NCI-H2107 treated with DMSO at 0.1 percent for 48 hours (cell line): ENCODE measurements around the gene ULBP2.
"Not testable (repeated sequence)": the region's sequence is repeated elsewhere in the genome, so short reads cannot be mapped to it uniquely, and the experiment has no call there.

Source experiments
- DNase-seq: peaks from one replicate; lab custom pipeline; 2025; ENCODE audit not compliant: unreplicated experiment; lab: John Stamatoyannopoulos, UW

The ULBP2 gene

DNA sequence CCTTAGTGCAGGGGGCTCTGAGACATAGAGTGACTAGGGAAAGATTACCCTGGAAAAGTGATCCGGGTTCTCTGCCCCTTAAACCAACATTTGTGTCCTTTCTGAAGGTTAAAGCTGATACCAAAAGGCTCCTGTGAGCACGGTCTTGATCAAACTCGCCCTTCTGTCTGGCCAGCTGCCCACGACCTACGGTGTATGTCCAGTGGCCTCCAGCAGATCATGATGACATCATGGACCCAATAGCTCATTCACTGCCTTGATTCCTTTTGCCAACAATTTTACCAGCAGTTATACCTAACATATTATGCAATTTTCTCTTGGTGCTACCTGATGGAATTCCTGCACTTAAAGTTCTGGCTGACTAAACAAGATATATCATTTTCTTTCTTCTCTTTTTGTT, 6.8 kb downstream of the ULBP2 start:
- no peak for DNase-seq

DNA sequence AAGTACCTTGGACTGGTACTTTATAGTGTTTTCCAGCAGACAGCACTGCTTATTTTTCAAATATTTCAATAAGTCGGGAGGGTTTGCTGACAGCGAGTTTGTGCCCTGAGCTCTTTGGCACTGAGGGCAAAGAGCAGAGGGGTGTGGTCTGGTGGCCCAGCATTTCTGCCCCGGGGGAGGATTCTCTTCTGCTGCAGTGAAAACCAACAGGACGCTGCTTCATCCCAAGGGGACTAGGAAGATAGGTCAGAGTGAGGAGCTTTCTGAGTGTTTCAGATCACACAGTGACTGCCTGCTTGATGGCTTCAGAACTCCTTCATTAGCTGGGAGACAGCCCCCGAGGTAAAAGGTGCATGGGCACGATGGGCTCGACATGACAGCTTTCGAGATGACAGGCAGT, 8.6 kb downstream of the ULBP2 start:
- no peak for DNase-seq

DNA sequence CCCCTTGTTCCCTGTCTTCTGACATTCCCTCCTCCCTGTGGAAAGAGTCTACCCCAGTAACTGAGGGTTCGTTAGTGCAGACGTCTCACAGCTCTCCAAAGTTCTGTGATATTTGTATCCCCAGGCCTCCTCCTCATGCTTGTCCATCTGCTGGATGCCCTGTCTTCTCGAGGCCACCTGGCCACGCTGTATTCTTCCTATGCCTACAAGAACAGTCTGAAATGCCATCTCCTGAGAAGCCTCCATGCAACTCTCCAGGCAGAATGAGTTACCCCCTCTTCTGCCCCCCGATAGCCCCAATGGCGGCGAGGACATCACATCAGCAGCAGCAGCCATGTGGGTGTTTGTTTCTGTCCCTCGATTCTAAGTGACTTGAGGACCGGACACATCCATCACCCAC, 9.3 kb downstream of the ULBP2 start:
- DNase-seq, result no peak

DNA sequence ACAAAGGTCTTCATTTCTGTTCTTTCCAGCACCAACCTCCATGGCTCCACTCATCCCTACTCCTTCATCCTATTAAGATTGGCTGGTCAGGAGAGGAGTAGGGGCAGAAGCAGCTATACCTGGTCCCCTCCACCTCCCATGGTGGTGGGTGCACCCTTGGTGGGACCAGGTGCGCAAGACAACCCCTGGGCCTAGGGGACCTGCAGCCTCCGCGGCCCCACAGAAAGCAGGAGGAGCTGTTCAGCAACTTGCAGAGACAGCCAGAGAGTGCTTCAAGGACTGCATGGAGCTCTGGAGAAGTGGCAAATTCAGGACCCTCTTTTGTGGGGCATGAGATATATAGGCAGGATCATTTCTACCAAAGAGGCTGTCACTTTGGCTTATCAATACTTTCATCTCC, 9.8 kb downstream of the ULBP2 start:
- DNase-seq, result no peak

DNA sequence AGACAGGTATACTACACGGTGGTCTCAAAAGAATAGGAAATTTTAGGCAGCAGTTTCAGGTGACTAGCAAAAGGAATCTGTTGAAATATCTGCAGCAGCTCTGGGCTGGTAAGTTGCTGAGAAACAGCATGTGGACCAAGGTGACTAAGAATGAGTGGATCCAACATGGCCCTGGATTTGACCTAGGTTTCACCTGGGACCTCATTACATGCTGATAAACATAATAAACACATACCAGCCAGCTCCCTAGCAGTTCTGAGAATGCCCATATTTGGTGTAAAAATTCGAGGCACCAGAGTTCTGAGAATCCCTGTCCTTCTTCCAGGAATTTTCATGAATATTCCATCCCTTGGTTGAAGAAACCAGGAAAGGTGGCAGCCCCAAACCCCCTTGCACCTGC, 11.6 kb downstream of the ULBP2 start:
- DNase-seq, result not testable (repeated sequence)

DNA sequence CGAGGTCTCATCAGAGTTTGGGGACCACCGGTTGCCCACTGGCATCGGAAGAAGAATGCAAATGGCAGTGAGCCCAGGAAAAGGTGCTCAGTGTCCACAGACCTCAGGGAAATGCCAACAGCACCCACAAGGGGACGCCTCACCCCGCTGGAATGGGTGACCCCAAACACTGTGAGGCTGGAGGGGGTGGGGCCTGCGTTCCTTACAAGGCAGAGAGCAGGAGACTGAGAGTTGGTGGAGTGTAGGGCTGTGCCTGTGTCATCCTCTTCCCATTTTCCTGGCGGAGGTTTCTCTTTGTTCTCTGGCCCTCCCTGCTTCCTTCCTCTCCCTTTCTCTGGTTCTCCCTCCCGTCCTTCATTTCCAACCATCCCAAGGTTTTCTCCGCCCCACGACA, 12.1 kb downstream of the ULBP2 start:
- DNase-seq, result not testable (repeated sequence)

DNA sequence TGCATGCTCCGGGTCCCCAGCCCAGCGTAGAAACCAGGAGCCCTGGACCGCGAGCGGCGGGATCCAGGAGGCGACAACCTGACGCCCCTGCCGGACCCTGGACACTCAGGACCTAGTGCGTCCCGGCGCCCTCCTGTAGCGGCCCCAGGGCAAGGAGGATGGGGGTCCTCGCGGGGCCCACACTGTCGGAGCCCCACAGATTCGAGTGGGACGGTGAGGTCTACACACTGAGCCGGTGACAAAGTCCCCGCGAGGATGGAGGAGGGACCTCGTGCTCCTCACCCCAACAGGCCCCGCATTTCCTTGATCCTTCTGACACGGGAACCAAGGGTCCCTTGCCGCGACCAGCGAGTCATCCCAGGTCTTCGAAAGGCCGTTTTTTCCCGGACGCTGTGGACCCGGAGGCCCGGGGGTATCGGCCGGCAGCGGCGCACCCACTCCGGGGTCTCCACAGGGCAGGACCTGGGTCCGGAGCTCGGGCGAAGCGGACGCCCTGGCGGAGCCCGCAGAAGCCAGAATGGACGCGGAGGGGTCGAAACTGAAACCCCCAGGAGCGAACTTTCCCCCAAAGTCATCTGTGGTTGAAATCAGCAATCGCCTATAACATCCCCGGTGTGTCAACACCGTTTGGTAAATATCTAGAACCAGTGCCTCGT, 12.6 kb downstream of the ULBP2 start:
- DNase-seq, result not testable (repeated sequence)

DNA sequence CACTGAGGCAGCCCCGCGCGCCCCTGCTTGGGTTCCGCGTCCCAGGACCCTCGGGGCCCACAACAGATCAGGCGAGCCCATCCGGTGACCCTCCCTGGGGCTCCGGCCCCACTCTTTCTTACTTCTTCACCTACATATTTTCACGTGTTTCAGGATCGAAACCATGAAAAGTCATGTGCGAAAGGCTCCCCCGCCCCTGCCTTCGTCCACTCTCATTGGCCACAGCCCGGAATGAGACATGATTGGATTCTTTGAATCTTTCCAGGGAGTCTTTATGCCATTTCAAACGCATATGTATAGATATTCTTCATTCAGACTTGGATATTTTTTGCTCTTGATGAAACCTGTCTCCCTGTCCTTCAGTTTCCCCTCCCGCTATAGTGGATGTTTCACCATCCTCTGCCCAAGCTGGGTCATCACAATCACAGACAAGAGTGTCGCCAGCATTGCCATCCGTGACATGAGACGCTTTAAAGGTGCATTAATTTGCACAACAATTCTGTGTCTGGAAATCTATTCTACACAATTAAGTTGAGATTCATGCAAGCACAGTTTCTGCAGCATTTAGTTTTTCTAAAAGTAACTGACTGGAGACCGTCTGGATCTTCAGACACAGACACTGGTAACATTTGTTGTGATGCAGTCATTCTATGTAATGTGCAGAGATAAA, 13.3 kb downstream of the ULBP2 start:
- DNase-seq, result not testable (repeated sequence)

DNA sequence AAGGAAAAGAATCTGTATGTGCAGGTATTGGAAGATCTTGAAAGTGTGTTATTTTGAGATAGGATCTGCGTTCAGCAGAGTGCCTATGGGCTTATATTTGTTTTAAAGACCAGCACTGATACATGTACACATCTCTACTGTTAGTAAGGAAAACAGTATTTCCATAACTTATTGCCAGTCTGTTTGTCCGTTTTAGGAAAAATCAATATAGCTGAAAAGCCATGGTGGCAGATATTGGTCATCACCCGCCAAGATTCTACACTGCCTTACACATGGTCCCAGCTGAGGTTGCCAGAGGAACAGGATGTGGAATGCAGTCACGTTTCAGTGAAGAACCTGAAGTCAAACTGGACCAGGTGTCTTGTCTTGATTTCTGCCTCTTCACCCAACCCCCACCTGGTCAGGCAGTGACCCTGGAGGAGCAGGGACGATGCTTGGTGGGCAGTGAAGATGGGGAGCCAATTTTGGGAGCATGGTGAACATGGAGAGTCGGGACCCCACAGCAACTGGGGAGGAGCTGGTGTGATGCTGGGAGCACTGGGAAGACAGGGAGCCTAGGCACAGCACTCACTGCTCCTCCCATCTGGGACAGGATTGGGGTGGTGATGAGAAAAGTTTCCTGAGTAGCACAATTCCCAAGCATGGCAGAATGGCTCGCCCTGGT, 14.0 kb downstream of the ULBP2 start:
- not testable (repeated sequence) for DNase-seq

DNA sequence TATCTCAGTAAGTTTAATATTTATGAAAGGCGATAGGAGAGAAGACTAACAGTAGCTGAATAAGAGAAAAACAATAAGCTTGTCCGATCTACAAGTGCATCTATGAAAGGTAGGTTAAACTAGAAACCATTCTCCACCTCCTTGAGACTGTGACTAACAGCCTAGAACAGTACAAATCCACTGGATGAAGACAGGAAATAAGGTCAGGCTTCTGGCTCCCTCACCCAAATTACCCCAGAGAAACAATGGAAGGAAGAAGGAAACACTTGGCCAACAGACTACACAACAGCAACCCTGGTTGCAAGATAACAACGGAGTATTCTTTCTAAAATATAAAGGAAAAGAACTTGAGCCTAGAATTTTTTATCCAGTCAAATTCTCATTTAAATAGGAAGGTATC, 16.3 kb downstream of the ULBP2 start:
- DNase-seq, result not testable (repeated sequence)

DNA sequence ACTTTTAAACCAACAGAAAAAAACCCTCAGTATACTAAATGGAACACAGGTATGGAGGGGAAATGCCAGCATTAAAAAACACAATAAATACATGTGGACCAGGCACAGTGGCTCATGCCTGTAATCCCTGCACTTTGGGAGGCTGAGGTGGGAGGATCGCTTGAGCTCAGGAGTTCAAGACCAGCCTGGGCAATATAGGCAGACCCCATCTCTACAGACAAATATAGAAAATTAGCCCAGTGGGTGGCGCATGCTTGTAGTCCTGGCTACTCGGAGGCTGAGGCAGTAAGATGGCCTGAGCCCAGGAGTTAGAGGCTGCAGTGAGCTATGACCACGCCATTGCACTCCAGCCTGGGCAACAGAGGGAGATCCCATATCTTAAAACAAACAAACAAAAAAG, 18.0 kb downstream of the ULBP2 start:
- DNase-seq, result not testable (repeated sequence)

DNA sequence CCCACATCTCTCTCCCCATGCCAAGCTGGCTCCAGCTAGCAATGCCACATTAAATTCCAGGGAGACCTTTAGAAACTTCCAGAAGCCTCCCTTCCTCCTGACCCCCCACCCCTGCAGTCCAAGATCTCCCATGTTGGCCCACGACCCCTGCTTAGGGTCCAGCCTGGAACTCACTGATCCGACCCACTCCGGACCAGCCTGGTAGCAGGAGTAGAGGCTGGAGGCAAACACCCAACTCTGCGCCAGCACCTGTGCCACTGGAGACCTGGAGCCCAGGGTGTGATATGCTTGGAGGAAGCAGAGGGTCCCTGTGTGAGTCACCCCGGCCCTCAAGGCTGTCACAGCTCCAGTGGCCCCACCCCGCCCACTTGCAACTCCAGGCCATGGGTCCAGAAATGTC, 18.7 kb downstream of the ULBP2 start:
- DNase-seq, result no peak

DNA sequence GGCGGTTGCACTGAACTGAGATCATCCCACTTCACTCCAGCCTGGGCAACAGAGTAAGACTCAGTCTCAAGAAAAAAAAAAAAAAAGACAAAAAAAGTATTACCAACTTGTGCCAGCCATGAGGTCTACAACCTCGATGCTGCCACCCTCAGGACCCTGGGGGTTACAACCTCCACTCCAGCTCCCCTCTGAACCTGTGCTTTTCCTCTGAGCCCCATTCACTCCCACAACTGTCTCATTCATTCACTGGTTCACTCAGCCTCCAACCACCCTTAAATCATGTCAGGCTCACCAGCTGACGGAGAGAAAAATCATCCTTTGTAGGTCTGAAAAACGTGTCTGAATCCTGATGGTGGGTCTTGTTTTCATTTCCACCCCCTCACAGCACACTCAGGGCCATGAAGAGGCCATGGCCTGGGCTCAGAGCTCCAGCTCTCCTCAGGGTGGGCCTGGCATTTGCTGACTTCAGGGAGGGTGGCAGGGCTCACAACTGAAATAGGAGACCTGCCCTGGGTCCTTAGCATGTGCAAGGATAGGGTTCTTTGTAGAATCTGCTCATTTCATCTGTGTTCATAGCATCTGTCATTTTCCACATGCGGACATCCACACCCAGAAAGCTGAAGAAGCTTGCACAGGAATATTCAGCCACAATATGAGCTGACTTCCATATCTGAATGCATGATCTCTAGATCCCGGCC, 20.1 kb downstream of the ULBP2 start:
- DNase-seq, result no peak

DNA sequence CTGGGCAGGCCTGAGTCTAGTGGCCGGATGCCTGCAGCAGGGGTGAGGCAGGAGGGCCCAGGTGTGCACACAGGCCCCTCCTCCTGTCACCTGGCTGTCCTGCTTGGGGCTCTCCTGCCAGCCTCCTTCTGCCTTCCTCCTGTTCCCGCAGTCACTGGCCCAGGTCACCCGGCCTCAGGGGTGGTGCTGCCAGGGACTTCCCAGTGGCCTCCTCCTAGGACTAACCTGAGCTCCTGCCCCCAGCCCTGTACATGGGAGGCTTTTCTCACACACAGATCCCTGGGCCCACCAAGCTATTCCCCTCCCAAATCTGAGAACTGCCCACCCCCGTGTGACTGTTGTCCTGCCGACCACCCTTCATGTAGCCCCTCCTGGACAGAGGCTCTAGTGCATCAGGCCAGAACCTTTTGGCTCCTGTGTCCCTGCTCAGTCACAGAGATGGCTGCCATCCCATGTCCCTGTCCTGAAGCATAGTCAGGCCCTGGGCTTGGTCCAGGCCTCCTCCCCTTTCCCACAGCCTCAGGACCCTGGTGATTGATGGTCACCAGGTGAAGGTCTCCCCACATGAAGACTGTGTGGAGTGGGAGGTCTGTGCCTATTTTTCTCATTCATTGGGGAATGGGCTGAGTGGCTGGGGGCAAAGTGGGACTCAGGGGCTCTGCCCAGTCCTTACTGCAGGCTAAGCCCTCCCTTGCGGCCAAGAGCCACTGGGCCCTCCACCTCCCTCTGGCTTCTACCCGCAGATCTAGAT, 20.8 kb downstream of the ULBP2 start:
- DNase-seq, result no peak

DNA sequence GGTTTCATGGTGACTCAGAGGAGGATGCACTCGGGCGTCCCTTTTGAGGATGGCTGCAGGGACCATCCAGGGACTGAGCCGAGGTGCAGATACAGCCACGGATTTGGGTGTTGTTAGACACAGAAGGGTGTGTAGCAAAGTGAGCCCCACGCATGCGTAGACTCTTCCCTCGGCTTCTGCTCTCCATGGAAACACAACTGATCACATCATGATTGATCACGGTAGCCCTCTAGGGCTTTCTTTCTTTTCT, 21.3 kb downstream of the ULBP2 start:
- no peak for DNase-seq

DNA sequence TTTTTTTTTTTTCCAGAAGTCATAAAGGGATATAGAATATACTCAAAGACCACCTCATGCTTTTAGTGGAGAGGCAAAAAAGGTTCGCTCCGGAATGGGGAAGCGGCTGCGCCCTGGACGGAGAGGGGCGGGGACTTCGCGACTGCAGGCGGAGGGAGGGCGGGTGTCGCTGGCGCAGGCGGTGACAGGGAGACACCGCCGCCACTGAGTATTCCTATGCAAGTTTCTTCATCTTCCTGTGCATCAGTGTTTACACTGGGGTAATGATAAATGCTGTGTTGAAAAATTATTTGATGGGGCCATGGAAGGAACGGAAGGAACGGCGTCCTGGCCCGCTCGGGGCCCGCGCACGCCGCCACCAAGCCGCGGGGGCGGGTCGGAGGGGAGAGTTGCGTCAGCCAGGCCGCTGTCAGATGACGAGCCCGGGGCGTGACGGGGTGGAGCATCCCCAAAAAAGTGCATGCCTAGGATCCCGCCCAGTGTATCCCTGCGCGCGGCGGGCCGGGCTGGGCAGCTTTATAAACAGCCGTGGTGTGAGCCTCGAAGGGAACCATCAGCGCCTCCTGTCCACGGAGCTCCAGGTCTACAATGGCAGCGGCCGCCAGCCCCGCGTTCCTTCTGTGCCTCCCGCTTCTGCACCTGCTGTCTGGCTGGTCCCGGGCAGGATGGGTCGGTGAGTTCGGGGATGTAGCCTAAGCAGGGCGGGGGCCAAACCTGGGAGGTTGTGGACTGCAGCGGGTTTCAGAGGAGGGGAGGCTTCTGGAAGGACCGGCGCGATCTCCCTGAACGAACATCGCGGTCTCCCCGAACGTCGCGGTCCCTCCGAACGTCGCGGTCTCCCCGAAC, 21.9 kb downstream of the ULBP2 start, which contains the start of gene ULBP1:
ULBP1 (plus strand) TSS at position 482 of the 846 bp plus-strand sequence; CDS start at position 589, 107 bp downstream.
- peak; percentile 60 for DNase-seq

DNA sequence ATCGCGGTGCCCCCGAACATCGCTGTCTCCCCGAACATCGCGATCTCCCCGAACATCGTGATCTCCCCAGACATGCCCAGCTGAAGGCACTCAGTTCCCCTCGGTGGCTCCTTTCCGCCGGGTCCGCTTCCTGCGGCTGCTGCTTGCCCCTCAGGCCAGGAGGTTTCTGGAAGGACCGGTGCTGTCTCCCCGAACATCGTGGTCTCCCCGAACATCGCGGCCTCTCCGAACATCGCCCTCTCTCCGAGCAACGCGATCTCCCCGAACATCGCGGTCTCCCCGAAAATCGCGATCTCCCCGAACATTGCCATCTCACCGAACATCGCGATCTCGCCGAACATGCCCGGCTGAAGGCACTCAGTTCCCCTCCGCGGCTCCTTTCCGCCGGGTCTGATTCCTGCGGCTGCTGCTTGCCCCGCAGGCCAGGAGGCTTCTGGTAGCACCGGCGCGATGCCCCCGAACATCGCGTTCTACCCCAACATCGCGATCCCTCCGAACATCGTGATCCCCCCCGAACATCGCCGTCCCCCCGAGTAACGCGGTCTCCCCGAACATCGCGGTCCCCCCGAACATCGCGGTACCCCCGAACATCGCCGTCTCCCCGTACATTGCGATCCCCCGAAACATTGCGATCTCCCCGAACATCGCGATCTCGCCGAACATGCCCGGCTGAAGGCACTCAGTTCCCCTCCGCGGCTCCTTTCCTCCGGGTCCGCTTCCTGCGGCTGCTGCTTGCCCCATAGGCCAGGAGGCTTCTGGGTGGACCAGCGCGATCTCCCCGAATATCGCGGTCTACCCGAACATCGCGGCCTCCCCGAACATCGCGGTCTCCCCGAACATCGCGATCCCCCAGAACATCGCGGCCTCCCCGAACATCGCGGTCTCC, 22.7 kb downstream of the ULBP2 start:
- no peak for DNase-seq

DNA sequence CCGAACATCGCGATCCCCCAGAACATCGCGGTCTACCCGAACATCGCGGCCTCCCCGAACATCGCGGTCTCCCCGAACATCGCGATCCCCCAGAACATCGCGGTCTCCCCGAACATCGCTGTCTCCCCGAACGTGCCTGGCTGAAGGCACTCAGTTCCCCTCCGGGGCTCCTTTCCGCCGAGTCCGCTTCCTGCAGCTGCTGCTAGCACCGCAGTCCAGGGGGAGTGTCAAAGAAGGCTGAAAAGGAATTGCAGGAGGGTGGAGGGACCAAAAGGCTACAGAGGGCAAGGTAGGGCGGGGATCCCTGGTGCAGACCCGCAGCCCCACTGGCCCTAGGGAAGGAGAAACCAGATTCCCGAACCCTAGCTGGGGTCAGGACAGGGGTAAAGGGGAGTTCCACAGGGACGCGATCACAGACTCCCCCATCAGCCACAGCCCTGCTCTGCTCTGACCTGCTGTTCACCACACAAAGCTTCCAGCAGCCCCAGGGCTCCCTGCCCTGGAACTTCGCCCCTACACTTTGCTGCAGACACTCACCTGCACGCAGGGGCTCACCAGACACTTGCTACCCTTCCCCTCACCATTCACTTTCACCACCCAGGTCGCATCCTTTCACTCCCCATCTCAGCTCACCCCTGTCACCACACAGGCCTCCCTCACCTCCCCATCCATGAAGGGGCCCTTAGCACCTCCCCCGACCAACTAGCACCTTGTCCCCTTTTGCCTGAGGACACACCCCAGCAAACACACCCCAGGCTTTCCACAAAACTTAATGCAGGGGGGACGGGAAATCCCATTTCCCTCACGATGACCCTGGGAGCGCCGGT, 23.6 kb downstream of the ULBP2 start:
- DNase-seq, result no peak
